AG09319 (cell line): ENCODE data around the gene NFE2.

Source experiments
- DNase-seq: peaks from one replicate; pipeline ENCODE4 v3.0.0-alpha.2; 2010; ENCODE audit warnings: low read depth; ENCODE audit errors: extremely low read depth
- TF ChIP-seq, protein P1 (sequence below): IDR thresholded peaks from 2 replicates; pipeline ENCODE4 v1.5.1; 2011; ENCODE audit warnings: low read depth, mild to moderate bottlenecking, inconsistent platforms, low read length, moderate library complexity

Gene NFE2

GRCh38 chr12:54337854-54338650 is 37.2 kb upstream of the NFE2 start:
- DNase-seq: no peak
- TF ChIP-seq, protein P1, sequence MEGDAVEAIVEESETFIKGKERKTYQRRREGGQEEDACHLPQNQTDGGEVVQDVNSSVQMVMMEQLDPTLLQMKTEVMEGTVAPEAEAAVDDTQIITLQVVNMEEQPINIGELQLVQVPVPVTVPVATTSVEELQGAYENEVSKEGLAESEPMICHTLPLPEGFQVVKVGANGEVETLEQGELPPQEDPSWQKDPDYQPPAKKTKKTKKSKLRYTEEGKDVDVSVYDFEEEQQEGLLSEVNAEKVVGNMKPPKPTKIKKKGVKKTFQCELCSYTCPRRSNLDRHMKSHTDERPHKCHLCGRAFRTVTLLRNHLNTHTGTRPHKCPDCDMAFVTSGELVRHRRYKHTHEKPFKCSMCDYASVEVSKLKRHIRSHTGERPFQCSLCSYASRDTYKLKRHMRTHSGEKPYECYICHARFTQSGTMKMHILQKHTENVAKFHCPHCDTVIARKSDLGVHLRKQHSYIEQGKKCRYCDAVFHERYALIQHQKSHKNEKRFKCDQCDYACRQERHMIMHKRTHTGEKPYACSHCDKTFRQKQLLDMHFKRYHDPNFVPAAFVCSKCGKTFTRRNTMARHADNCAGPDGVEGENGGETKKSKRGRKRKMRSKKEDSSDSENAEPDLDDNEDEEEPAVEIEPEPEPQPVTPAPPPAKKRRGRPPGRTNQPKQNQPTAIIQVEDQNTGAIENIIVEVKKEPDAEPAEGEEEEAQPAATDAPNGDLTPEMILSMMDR: no peak

- no peak for DNase-seq
- TF ChIP-seq, protein P1: peak; percentile 26
Observed at GRCh38 chr12:54337280-54337842, 36.5 kb upstream of the NFE2 start.

- TF ChIP-seq, protein P1: no peak
- DNase-seq: no peak
Observed at GRCh38 chr12:54333420-54334034, 32.7 kb upstream of the NFE2 start.

GRCh38 chr12:54331461-54331860 is 30.6 kb upstream of the NFE2 start:
- TF ChIP-seq, protein P1: no peak
- DNase-seq: no peak

DNA sequence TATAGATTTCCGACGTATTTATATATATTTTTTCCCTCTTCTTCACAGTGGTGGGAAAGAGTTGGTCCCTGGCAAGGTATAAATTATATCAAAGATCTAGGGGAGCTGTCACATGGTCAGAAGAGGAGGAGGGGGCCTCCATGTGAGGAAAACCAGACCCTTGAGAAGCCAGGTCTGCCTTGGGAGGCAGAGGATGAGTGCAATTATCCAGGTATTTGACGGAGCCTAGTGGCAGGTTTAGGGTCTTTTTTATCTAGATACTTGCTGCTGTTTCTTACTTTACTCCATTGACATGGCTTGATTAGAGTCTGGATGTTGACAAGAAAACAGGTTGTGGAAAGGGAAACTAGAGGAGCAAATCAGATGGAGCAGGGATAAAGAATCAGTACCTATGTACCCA is 29.6 kb upstream of the NFE2 start:
- TF ChIP-seq, protein P1: no peak
- DNase-seq: no peak

- no peak for DNase-seq
- TF ChIP-seq, protein P1: no peak
Observed at GRCh38 chr12:54329759-54330158, 28.9 kb upstream of the NFE2 start.
